Mesodermal cell (in vitro differentiated cells): ENCODE measurements around the gene MGMT.

ENCODE experiments used
- H3K27ac ChIP-seq: 2 replicates; pipeline ENCODE4 v1.7.0; 2013; ENCODE audit warnings: mild to moderate bottlenecking, low read depth, low read length, moderate library complexity; ENCODE audit not compliant: severe bottlenecking
- H3K36me3 ChIP-seq: 2 replicates; pipeline ENCODE4 v1.7.1; 2013; ENCODE audit warnings: mild to moderate bottlenecking, low read length, moderate library complexity; ENCODE audit not compliant: control insufficient read depth, insufficient read depth
- H3K4me1 ChIP-seq: one replicate; pipeline ENCODE4 v1.7.1; 2013; ENCODE audit warnings: mild to moderate bottlenecking, low read length; ENCODE audit not compliant: insufficient read depth, control insufficient read depth, poor library complexity, severe bottlenecking
- H3K4me3 ChIP-seq: 2 replicates; pipeline ENCODE4 v1.7.0; 2013; ENCODE audit warnings: low read length, control low read depth, mild to moderate bottlenecking; ENCODE audit not compliant: insufficient read depth, poor library complexity, severe bottlenecking; ENCODE audit errors: extremely low read depth
- H3K9me3 ChIP-seq: 2 replicates; pipeline ENCODE4 v1.7.1; 2013; ENCODE audit warnings: mild to moderate bottlenecking, low read length, moderate library complexity; ENCODE audit not compliant: control insufficient read depth
- WGBS, 2 experiments: methylation state at CpG; one replicate each; pipeline ENCODE4 v1.1.5; 2013; ENCODE audit warnings: missing lambda C conversion rate in 2 of 2; ENCODE audit not compliant: insufficient coverage in 2 of 2; 5-methylcytosine and 5-hydroxymethylcytosine counted together

Gene MGMT

DNA sequence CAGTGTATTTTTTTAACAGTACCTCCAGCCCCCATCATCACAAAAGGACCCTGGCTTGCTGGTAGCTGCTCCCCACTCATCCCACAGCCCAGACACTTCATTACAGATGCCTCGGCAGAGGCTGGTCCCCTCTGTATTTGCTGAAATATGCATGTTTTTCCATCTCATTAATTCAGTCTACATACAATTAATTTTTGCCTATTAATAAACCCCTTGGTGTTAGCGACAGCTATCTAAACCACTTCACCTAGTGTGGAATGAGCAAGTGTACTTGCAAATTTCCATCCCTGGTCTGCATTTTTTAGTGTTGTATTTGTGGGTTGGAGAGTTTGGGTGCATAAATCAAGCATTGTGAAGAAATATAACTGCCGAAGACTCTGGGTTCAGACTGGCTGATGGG is 216.9 kb downstream of the MGMT start:
- no peak overlapping the region for H3K27ac ChIP-seq
- WGBS, 2 experiments = 79 to 100% methylated on average over 2 to 3 of the region's 3 CpGs

DNA sequence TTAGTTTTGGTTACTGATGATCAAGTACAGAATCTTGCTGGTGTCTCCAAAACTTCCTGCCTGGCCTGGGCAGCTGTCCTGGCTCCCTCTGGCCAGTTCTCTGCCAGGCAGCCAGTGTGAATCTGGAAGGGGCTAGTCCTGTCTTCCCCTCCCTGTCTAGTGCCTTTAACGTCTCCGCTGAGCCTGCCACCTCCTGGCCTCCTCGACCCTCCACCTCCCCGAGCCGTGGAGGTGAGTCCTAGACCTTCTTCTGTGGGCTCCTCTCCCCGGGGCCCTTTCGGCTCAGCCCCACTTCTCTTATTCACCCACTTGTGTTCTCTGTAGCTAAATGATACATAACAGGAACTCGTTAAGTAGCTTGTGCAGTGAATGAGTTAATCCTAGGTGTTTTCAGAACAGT is 218.2 kb downstream of the MGMT start:
- H3K36me3 ChIP-seq = no peaks in the 10 kb centered on the region
- no peaks in the 10 kb centered on the region for H3K9me3 ChIP-seq
- 79 to 82% methylated on average over 5 to 8 of the region's 8 CpGs for WGBS, 2 experiments
- H3K4me1 ChIP-seq = no peaks in the 10 kb centered on the region
- H3K27ac ChIP-seq = no peak overlapping the region
- no peak overlapping the region for H3K4me3 ChIP-seq

More for the DNA sequence above, 216.9 kb downstream of the MGMT start:
- H3K9me3 ChIP-seq = no peaks in the 10 kb centered on the region
- no peaks in the 10 kb centered on the region for H3K4me1 ChIP-seq
- H3K36me3 ChIP-seq = no peaks in the 10 kb centered on the region
- no peak overlapping the region for H3K4me3 ChIP-seq

DNA sequence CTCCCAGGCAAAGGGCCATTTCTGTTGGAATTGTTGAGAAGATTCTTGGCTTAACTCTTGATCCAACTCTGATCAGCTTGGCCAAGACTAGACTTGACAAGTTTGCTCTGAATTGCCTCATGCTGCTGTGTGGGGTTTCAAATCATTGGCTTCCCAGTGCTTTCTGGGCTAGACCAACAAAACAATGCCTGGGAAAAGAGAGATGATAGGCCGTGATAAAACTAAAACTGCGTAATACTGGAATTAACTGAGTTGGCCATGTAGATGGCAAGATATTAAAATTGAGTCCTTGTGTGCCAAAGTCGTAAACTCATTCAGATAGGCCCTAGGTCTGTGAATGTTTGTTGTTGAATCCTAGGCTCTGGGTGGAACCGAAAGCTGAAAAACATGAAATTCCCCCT is 222.6 kb downstream of the MGMT start:
- Histone ChIP-seq H3K9me3 (no peaks in the 10 kb centered on the region), H3K4me3 (no peak overlapping the region), H3K4me1 (no peaks in the 10 kb centered on the region), H3K27ac (no peak overlapping the region), H3K36me3 (no peaks in the 10 kb centered on the region)
- 95 to 97% methylated on average over 4 of the region's 4 CpGs for WGBS, 2 experiments

DNA sequence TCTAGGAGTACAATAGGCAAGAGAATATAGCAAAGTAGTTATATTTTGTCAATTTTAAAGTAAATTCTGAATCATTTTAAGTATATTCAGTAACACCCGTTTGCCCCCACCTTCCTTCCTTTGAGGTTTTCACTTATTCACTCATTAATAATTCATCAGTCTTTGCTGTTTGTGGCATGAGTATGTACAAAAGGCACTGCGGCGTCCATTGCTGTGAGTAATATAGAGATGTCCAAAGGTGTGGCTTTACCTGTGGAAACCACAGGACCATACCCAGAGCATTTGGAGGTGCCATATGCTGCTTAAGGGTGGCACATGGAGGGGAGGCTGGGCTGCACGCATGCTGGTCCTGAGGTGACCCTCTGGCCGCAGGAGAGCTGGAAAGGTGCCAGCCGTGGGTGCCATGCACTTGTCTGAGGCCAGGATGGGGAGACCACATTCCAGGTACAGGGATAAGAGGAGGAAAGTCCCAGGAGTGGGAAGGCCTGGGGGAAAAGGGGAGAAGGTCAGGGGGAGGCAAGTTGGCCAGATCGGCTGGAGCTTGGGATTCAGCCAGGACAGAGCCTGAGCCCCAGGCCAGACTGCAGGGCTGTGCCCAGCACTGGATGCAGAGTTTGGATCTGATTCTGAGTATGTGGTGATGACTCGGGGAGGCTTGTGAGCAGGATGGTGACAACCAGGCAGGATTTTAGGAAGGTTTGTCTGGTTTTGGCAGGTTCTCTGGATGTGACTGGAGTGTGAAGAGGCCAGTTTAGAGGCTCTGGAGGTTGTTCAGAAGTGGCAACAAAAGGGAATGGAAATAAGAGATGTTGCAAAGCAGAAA is 223.4 kb downstream of the MGMT start:
- no peaks in the 10 kb centered on the region for H3K36me3 ChIP-seq
- H3K27ac ChIP-seq = no peak overlapping the region
- no peaks in the 10 kb centered on the region for H3K9me3 ChIP-seq
- no peaks in the 10 kb centered on the region for H3K4me1 ChIP-seq
- 89 to 100% methylated on average over 7 of the region's 8 CpGs for WGBS, 2 experiments
- H3K4me3 ChIP-seq = no peak overlapping the region

DNA sequence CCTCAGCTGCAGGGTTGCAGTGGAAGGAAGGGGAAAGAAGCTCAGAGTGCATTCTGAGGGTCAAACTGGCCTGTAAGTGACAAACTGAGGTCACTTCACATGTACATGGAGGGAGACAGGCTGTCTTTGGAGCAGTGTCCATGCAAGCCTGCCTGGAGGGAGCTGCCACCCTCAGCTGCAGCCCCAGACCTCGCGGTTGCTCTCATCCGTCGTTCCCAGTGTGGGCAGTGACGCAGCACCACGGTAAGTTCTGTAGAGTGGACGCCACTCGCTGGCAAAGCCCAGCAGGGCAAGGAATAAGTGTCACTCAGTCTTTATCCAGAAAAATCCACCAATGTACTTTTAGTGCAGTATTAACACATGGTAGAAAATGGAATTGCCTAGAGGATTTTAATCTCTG is 225.7 kb downstream of the MGMT start:
- Histone ChIP-seq H3K27ac (no peak overlapping the region), H3K36me3 (no peaks in the 10 kb centered on the region), H3K9me3 (no peaks in the 10 kb centered on the region), H3K4me3 (no peak overlapping the region), H3K4me1 (no peaks in the 10 kb centered on the region)
- WGBS, 2 experiments = 84 to 100% methylated on average over 4 to 8 of the region's 8 CpGs

DNA sequence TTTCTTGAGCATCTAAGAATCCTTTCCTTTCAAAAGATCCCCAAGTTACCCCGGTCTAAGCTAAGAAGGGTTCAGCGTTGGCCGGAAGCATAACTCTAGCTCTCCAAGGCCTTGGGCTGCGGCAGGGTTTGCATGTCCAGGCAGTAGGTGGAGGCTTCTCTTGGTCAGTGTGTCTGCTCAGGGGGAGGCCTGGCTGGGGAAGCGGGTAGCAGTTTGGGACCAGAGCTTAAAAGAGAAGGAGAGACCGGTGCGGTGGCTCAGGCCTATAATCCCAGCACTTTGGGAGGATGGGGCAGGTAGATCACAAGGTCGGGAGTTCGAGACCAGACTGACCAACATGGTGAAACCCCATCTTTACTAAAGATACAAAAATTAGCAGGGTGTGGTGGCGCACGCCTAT is 226.3 kb downstream of the MGMT start:
- H3K4me3 ChIP-seq = no peak overlapping the region
- no peaks in the 10 kb centered on the region for H3K36me3 ChIP-seq
- WGBS, 2 experiments = 83 to 87% methylated on average over 4 to 5 of the region's 11 CpGs
- H3K4me1 ChIP-seq = no peaks in the 10 kb centered on the region
- H3K9me3 ChIP-seq = no peaks in the 10 kb centered on the region
- no peak overlapping the region for H3K27ac ChIP-seq

DNA sequence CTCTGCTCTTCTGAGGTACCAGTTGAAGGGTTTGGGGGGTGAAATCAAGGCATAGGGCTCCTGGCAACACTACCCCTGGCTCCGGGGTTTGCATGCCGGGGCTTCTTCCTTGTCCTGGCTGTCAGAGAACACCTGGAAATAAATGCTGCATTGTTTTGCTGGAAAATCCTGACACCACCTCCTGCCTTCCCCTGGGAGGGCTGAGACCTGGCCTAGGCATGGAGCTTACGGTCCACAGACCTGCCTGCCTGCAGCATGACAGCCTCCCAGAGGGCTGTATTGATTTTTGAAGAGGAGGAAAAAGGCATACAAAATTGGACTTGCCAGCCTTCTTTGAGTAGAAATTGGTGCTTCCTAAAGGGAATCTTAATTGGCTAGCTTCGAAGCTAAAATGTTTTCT is 227.1 kb downstream of the MGMT start:
- no peaks in the 10 kb centered on the region for H3K4me1 ChIP-seq
- no peak overlapping the region for H3K27ac ChIP-seq
- no peaks in the 10 kb centered on the region for H3K9me3 ChIP-seq
- no peaks in the 10 kb centered on the region for H3K36me3 ChIP-seq
- H3K4me3 ChIP-seq = no peak overlapping the region
- 60 to 83% methylated on average over 1 to 3 of the region's 4 CpGs for WGBS, 2 experiments

DNA sequence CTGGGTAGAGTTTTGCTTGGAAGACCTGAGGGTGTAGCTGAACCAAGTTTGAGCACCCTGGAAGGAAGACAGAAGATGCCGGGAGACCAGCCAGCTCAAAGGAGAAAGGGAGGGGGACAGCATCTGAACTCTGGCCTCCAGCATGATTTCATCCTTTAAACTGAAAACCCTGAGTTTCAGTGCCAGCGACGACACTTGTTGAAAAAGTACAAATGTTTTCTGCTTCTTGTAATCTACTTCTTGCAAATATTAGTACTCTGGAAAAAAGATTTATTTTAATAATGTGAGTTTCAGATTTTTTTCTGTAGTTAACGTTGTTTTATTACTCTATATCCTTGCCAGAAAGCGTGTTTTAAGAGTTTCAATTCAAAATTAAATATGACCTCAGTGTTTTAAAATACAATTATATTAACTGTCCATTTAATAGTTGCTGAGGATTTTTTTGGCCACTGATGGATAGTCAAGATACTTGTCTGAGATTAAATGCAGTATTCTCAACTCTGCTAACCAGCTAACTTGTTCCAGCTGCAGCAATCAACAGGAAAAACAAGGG is 227.7 kb downstream of the MGMT start:
- H3K4me1 ChIP-seq = no peaks in the 10 kb centered on the region
- H3K4me3 ChIP-seq = no peak overlapping the region
- H3K27ac ChIP-seq = no peak overlapping the region
- H3K9me3 ChIP-seq = no peaks in the 10 kb centered on the region
- H3K36me3 ChIP-seq = no peaks in the 10 kb centered on the region
- WGBS, 2 experiments = 80% methylated on average over 1 of the region's 5 CpGs; no CpG with 5 or more reads in 1 of the 2 experiments

DNA sequence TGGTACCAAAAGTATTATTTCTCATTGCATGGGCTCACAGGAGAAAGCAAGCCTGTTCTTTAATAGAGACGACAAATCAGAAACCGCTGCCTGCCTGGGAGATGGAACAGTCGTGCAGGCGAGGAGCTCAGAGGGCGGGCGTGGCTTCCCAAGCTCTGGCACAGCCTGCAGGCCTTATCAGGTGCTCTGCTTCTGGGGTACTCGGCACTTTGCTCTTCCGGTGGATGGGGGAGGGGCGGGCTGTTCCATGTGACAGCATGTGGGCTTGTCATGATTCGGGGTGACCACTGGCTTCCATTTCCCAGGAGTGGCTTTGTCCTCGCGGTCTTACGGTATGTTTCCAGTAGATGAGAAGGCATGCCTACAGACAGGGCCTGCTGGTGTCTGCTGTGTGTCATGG is 228.6 kb downstream of the MGMT start:
- Histone ChIP-seq H3K4me1 (no peaks in the 10 kb centered on the region), H3K9me3 (no peaks in the 10 kb centered on the region), H3K4me3 (no peak overlapping the region), H3K36me3 (no peaks in the 10 kb centered on the region), H3K27ac (no peak overlapping the region)
- WGBS, 2 experiments = 89 to 90% methylated on average over 7 to 8 of the region's 13 CpGs

DNA sequence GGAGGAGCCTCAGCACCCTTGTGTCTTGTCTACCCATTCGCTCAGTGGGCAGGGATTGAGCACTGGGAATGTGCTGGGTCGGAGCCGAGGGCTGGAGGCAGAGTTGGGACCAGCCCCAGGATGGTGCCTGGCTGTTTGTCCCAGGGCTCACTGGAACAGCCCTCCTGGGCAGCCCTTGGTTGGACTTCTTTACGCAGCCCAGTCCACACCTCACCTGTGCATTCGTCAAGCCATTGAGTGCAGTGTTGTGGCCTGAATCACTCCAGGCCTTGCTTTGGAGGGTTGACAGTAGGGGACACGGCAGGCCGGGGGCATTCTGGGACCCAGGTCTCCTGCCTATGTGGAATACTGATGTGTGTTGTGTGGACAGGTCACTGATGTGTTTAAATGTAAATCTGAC is 229.6 kb downstream of the MGMT start:
- Histone ChIP-seq H3K4me1 (no peaks in the 10 kb centered on the region), H3K36me3 (no peaks in the 10 kb centered on the region), H3K9me3 (no peaks in the 10 kb centered on the region), H3K27ac (no peak overlapping the region), H3K4me3 (no peak overlapping the region)
- 83 to 94% methylated on average over 5 to 7 of the region's 7 CpGs for WGBS, 2 experiments
